Measurements from ENCODE around the gene GPC3.

GPC3 gene

DNA sequence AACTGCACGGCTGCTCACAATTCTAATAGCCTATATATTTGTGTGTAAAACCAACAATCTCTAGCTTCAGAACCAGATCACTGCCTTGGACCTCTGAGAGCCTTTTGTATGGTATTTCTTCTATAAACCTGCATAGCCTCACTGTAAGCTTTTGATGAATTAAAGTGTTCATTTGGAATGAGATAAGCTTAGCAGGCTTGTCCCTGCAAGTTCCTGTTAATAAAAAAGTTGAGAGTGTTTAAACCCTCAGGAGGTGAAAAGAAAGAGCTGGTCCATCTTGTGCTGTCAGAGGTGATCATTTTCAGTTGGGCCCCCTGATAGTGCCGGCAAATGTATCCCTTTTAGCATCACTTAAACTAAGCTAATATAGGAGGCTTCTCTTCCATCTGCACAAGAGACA is 191.8 kb downstream of the GPC3 start:
- TF ChIP-seq, protein P1, sequence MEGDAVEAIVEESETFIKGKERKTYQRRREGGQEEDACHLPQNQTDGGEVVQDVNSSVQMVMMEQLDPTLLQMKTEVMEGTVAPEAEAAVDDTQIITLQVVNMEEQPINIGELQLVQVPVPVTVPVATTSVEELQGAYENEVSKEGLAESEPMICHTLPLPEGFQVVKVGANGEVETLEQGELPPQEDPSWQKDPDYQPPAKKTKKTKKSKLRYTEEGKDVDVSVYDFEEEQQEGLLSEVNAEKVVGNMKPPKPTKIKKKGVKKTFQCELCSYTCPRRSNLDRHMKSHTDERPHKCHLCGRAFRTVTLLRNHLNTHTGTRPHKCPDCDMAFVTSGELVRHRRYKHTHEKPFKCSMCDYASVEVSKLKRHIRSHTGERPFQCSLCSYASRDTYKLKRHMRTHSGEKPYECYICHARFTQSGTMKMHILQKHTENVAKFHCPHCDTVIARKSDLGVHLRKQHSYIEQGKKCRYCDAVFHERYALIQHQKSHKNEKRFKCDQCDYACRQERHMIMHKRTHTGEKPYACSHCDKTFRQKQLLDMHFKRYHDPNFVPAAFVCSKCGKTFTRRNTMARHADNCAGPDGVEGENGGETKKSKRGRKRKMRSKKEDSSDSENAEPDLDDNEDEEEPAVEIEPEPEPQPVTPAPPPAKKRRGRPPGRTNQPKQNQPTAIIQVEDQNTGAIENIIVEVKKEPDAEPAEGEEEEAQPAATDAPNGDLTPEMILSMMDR (IDR thresholded peaks at IDR 0.05; ENCODE audit: low read depth, low read length, missing control alignments), result no peak
- no peak overlapping the region for H3K4me3 ChIP-seq (ENCODE audit: low read depth, low read length)
- no peak for DNase-seq (ENCODE audit: low read depth)

DNA sequence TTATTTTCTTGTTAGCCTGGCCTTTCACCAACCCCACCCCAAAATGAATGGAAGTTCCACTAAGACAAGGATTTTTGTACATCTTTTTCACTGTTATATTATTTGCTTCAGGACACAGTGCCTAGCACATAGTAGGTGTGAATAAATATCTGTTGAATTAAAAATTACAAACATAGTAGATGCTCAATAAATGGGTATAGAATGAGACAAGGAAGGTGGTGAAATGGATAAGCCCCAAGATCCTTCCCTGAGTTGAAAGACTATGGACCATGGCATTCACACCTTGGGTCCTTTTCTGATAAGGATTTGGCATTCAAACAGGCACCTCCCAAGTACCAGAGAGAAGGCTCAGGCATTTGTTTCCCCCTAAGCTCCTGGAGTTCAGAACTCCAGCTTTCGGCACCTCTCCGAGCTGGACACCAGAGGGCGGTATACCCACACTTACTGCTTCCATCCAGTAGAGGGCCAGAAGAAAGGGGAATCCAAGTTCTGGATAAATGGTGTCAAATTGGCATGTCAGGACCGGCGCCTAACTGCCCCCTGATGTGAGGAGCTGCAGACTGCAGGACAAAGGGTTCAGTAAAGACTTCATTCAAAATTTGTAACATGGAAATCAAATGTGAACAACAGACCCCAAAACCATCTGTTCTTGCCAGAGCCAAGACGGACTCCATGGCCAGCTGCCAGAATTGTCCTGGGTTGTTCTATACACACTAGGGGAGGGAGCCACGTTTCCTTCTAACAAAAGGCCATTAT is 193.0 kb downstream of the GPC3 start:
- H3K4me3 ChIP-seq (ENCODE audit: low read depth, low read length), result no peak overlapping the region
- DNase-seq (ENCODE audit: low read depth), result peak; percentile 15
- TF ChIP-seq, protein P1 (IDR thresholded peaks at IDR 0.05; ENCODE audit: low read depth, low read length, missing control alignments), result peak; percentile 97

DNA sequence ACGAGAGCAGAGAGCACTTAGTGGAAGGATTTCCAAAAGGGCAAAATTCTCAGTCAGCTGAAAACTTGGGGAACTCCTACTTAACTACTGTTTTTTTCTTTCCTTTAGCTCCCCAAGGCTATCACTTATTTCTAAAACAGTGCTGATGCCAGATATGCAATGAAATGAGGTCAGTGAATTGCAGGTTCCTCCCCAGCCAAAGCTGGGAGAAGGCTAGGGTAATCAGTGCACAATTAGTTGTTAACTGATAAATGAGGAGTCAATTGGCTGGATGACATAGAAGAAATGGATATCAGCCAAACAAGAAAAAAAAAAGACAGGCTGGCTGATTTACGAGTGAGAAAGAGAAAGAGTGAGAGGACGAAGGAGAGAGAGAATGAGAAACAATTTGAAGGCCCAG is 195.6 kb downstream of the GPC3 start:
- TF ChIP-seq, protein P1 (IDR thresholded peaks at IDR 0.05; ENCODE audit: low read depth, low read length, missing control alignments), result no peak
- no peak overlapping the region for H3K4me3 ChIP-seq (ENCODE audit: low read depth, low read length)
- no peak for DNase-seq (ENCODE audit: low read depth)

DNA sequence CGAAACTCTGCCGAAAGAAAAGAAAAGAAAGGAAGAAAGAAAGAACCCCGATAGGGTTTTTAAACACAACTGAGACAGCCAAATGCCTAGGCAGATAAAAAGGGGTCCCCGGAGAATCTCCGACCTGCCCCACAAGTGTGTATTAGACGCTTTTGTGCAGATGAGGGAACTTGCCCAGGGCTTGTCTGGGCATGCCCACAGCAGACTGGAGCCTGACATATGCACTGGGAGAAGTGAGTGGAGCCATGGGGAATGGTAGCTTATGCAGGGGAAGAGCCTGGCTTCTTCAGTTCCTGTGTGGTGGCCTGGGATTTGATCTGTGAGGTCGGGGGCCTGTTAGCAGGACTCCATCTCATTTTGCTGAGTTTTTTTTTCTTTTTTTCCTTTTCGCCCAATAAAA is 199.0 kb downstream of the GPC3 start:
- no peak for DNase-seq (ENCODE audit: low read depth)
- TF ChIP-seq, protein P1 (IDR thresholded peaks at IDR 0.05; ENCODE audit: low read depth, low read length, missing control alignments), result no peak
- H3K4me3 ChIP-seq (ENCODE audit: low read depth, low read length), result no peak overlapping the region

DNA sequence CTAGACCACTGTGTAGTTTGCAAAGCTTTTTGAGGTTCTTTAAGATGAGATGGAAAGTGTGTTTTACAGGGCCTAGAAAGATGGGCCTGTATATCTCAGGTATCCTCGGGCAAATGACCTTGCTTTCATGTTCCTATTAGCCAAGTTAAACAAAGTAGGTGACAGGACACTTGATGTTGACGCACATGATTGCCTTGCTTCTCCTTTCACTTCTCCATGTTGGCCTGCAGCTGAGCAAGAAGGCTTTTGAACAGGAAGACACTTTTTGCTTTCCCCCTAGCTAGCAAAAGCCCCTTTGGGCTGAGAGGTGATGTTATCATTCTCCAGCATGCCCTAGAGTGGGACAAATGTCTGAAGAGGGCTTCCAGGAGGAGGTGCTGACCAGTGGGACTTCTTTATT is 202.1 kb downstream of the GPC3 start:
- TF ChIP-seq, protein P1 (IDR thresholded peaks at IDR 0.05; ENCODE audit: low read depth, low read length, missing control alignments), result no peak
- no peak overlapping the region for H3K4me3 ChIP-seq (ENCODE audit: low read depth, low read length)
- peak; percentile 18 for DNase-seq (ENCODE audit: low read depth)

DNA sequence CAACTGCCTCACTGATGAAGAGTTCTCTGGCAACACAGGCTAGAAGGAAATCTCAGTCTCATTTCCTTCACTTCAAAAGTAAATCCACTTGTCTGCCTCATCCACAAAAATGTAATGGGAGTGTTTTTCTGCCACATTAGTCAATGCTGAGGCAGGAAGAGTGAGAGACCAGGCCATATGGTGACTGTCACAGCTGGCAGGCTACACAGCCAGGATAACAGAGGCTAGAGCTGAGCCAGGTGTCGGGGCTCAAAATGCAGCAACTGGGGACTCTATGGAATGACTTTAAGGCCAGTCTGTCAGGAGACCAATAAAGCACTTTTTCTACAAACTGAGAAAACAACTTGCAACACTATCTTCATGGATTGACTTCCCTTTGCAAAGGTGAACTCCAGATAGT is 204.2 kb downstream of the GPC3 start:
- TF ChIP-seq, protein P1 (IDR thresholded peaks at IDR 0.05; ENCODE audit: low read depth, low read length, missing control alignments), result no peak
- no peak overlapping the region for H3K4me3 ChIP-seq (ENCODE audit: low read depth, low read length)
- no peak for DNase-seq (ENCODE audit: low read depth)

DNA sequence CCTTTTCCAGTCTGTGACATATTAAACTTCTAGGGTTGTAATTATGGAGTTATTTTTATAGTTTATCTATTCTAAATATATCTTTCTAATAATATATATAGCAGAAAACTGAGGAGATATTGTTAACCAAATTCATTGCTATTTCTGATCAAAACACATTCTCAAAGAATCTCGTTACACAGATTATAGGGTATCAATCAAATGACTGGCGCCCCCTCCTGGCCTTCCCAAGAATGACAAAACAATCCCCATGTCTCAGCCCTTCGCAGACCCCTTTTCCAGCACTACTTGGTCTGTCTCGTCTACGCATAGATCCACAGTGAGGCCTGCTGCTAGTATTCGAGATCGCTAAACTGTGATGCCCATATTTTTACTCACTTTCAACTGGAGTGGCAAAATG is 209.3 kb downstream of the GPC3 start:
- no peak overlapping the region for H3K4me3 ChIP-seq (ENCODE audit: low read depth, low read length)
- TF ChIP-seq, protein P1 (IDR thresholded peaks at IDR 0.05; ENCODE audit: low read depth, low read length, missing control alignments), result peak; percentile 54
- DNase-seq (ENCODE audit: low read depth), result no peak
